Measurements from ENCODE around the gene NLRP12.
"Not testable (repeated sequence)": the region's sequence is repeated elsewhere in the genome, so short reads cannot be mapped to it uniquely, and the experiment has no call there.

The NLRP12 gene

GRCh38 chr19:53780506-53780905, 43.6 kb downstream of the NLRP12 start:
- DNase-seq (ENCODE audit: low read depth), result no peak

- DNase-seq (ENCODE audit: low read depth), result no peak
Measured at GRCh38 chr19:53775524-53775923, 48.6 kb downstream of the NLRP12 start.

- not testable (repeated sequence) for DNase-seq (ENCODE audit: low read depth)
Measured at GRCh38 chr19:53774491-53774890, 49.6 kb downstream of the NLRP12 start.

- no peak for DNase-seq (ENCODE audit: low read depth)
Measured at GRCh38 chr19:53773999-53774398, 50.1 kb downstream of the NLRP12 start.

GRCh38 chr19:53772943-53773342, 51.2 kb downstream of the NLRP12 start:
- DNase-seq (ENCODE audit: low read depth), result peak; percentile 16

GRCh38 chr19:53771144-53771543, 53.0 kb downstream of the NLRP12 start:
- no peak for DNase-seq (ENCODE audit: low read depth)

GRCh38 chr19:53769696-53770309, 54.3 kb downstream of the NLRP12 start:
- not testable (repeated sequence) for DNase-seq (ENCODE audit: low read depth)

- DNase-seq (ENCODE audit: low read depth), result no peak
Measured at GRCh38 chr19:53768401-53768800, 55.7 kb downstream of the NLRP12 start.

- DNase-seq (ENCODE audit: low read depth), result not testable (repeated sequence)
Measured at GRCh38 chr19:53758991-53759390, 65.1 kb downstream of the NLRP12 start.
